ENCODE results near the gene DPEP2. TPM values are rescaled to one million over a fixed set of nuclear protein-coding genes. Genes with fewer than 3 reads are reported as not detected.

DPEP2 gene
- total RNA-seq, 2 donors from 2014 or later = 0.20 TPM; not detected in 1

GRCh38 chr16:67965668-67966548 is 33.4 kb downstream of the DPEP2 start:
- Histone ChIP-seq H3K27ac (ENCODE audit: low read depth, low read length) (peak overlapping the region; percentile 52), H3K9me3 (ENCODE audit: control insufficient read depth, low read length) (no peaks in the 10 kb centered on the region), H3K9ac (ENCODE audit: extremely low read depth, low read length, poor library complexity, severe bottlenecking) (no peak overlapping the region), H3K36me3 (ENCODE audit: control insufficient read depth, insufficient read depth, low read length) (peaks cover 28% of the 10 kb centered on the region), H3K4me3 (ENCODE audit: low read length) (no peak overlapping the region), H3K4me1 (ENCODE audit: control insufficient read depth, insufficient read depth, low read length) (peaks cover 16% of the 10 kb centered on the region), H3K27me3 (ENCODE audit: control insufficient read depth, insufficient read depth, low read length, poor library complexity, severe bottlenecking) (no peaks in the 10 kb centered on the region)
- WGBS, 2 experiments (ENCODE audit: insufficient coverage in 1 of 2, insufficient read length in 1 of 2) = 91 to 95% methylated on average over 8 to 11 of the region's 11 CpGs
- H3K27me3 Mint-ChIP-seq (ENCODE audit: insufficient read depth) = peaks cover 11% of the 10 kb centered on the region
- TF ChIP-seq, protein P1, sequence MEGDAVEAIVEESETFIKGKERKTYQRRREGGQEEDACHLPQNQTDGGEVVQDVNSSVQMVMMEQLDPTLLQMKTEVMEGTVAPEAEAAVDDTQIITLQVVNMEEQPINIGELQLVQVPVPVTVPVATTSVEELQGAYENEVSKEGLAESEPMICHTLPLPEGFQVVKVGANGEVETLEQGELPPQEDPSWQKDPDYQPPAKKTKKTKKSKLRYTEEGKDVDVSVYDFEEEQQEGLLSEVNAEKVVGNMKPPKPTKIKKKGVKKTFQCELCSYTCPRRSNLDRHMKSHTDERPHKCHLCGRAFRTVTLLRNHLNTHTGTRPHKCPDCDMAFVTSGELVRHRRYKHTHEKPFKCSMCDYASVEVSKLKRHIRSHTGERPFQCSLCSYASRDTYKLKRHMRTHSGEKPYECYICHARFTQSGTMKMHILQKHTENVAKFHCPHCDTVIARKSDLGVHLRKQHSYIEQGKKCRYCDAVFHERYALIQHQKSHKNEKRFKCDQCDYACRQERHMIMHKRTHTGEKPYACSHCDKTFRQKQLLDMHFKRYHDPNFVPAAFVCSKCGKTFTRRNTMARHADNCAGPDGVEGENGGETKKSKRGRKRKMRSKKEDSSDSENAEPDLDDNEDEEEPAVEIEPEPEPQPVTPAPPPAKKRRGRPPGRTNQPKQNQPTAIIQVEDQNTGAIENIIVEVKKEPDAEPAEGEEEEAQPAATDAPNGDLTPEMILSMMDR (conservative IDR thresholded peaks at IDR 0.05) = no peak
- H3K27ac Mint-ChIP-seq = no peak overlapping the region
- peaks cover 21% of the 10 kb centered on the region for H3K36me3 Mint-ChIP-seq (ENCODE audit: low read depth)
- H3K9me3 Mint-ChIP-seq = no peaks in the 10 kb centered on the region
- H3K4me1 Mint-ChIP-seq = peaks cover 21% of the 10 kb centered on the region
- DNase-seq = no peak
- no peak overlapping the region for H3K4me3 Mint-ChIP-seq

- no peak overlapping the region for H3K9ac ChIP-seq (ENCODE audit: extremely low read depth, low read length, poor library complexity, severe bottlenecking)
- peaks cover 2% of the 10 kb centered on the region for H3K27me3 Mint-ChIP-seq (ENCODE audit: insufficient read depth)
Observed at GRCh38 chr16:67964477-67965131, 34.7 kb downstream of the DPEP2 start.

GRCh38 chr16:67963662-67964321 is 35.5 kb downstream of the DPEP2 start:
- H3K4me3 Mint-ChIP-seq = peak overlapping the region; percentile 29
- no peak overlapping the region for H3K27ac ChIP-seq (ENCODE audit: low read depth, low read length)
- no peaks in the 10 kb centered on the region for H3K9me3 Mint-ChIP-seq

More at GRCh38 chr16:67964477-67965131, 34.7 kb downstream of the DPEP2 start:
- 95 to 98% methylated on average over 5 to 6 of the region's 6 CpGs for WGBS, 2 experiments (ENCODE audit: insufficient coverage in 1 of 2, insufficient read length in 1 of 2)
- H3K4me1 ChIP-seq (ENCODE audit: control insufficient read depth, insufficient read depth, low read length) = peaks cover 16% of the 10 kb centered on the region
- H3K27ac ChIP-seq (ENCODE audit: low read depth, low read length) = no peak overlapping the region
- Mint-ChIP-seq H3K4me3 (no peak overlapping the region), H3K27ac (no peak overlapping the region), H3K4me1 (peaks cover 18% of the 10 kb centered on the region), H3K9me3 (no peaks in the 10 kb centered on the region), H3K36me3 (ENCODE audit: low read depth) (peaks cover 30% of the 10 kb centered on the region)
- no peaks in the 10 kb centered on the region for H3K9me3 ChIP-seq (ENCODE audit: control insufficient read depth, low read length)
- TF ChIP-seq, protein P1 (conservative IDR thresholded peaks at IDR 0.05) = no peak
- no peak for DNase-seq
- H3K4me3 ChIP-seq (ENCODE audit: low read length) = no peak overlapping the region
- peaks cover 38% of the 10 kb centered on the region for H3K36me3 ChIP-seq (ENCODE audit: control insufficient read depth, insufficient read depth, low read length)
- H3K27me3 ChIP-seq (ENCODE audit: control insufficient read depth, insufficient read depth, low read length, poor library complexity, severe bottlenecking) = no peaks in the 10 kb centered on the region

More at GRCh38 chr16:67963662-67964321, 35.5 kb downstream of the DPEP2 start:
- Mint-ChIP-seq H3K27ac (no peak overlapping the region), H3K36me3 (ENCODE audit: low read depth) (peaks cover 30% of the 10 kb centered on the region), H3K4me1 (peaks cover 15% of the 10 kb centered on the region), H3K27me3 (ENCODE audit: insufficient read depth) (peaks cover 2% of the 10 kb centered on the region)
- Histone ChIP-seq H3K9ac (ENCODE audit: extremely low read depth, low read length, poor library complexity, severe bottlenecking) (no peak overlapping the region), H3K4me3 (ENCODE audit: low read length) (no peak overlapping the region), H3K4me1 (ENCODE audit: control insufficient read depth, insufficient read depth, low read length) (peaks cover 16% of the 10 kb centered on the region), H3K36me3 (ENCODE audit: control insufficient read depth, insufficient read depth, low read length) (peaks cover 45% of the 10 kb centered on the region), H3K27me3 (ENCODE audit: control insufficient read depth, insufficient read depth, low read length, poor library complexity, severe bottlenecking) (no peaks in the 10 kb centered on the region), H3K9me3 (ENCODE audit: control insufficient read depth, low read length) (no peaks in the 10 kb centered on the region)
- TF ChIP-seq, protein P1 (conservative IDR thresholded peaks at IDR 0.05) = no peak
- WGBS, 2 experiments (ENCODE audit: insufficient coverage in 1 of 2, insufficient read length in 1 of 2) = 92 to 95% methylated on average over 25 to 32 of the region's 32 CpGs
- peak; percentile 65 for DNase-seq
